Fibroblast of the aortic adventitia (primary cell): ENCODE results near the gene ADAMTS13. TPM values are rescaled to one million over a fixed set of nuclear protein-coding genes. Genes with fewer than 3 reads are reported as not detected.

Source experiments
- DNase-seq: peaks from one replicate; pipeline ENCODE4 v3.0.0-alpha.2; 2010; ENCODE audit warnings: low read depth
- H3K4me3 ChIP-seq: 2 replicates; pipeline ENCODE4 v1.5.1; 2011; ENCODE audit warnings: low read depth, mild to moderate bottlenecking, control low read depth, low read length, moderate library complexity
- CTCF ChIP-seq: IDR thresholded peaks from 2 replicates; pipeline ENCODE4 v1.5.1; 2011; ENCODE audit warnings: mild to moderate bottlenecking, low read length, control low read depth, inconsistent platforms; ENCODE audit not compliant: insufficient read depth
- total RNA-seq: library from RNA; depleted of rRNA; stranded (reverse); fragments of >200 nt; gene quantifications from 2 replicates; pipeline ENCODE4 v1.2.3, GENCODE V29; 2012; ENCODE audit warnings: low replicate concordance

The ADAMTS13 gene
- total RNA-seq, 1 donor, result 1.4 TPM

- no peak for TF ChIP-seq CTCF
- no peak overlapping the region for H3K4me3 ChIP-seq
- no peak for DNase-seq
These were observed 71.3 kb downstream of the ADAMTS13 start for GRCh38 chr9:133493428-133493827.

GRCh38 chr9:133493845-133494540 is 71.8 kb downstream of the ADAMTS13 start:
- DNase-seq, result no peak
- H3K4me3 ChIP-seq, result no peak overlapping the region
- TF ChIP-seq CTCF, result no peak

GRCh38 chr9:133494636-133495326 is 72.6 kb downstream of the ADAMTS13 start:
- H3K4me3 ChIP-seq, result no peak overlapping the region
- TF ChIP-seq CTCF, result no peak
- DNase-seq, result no peak

- no peak overlapping the region for H3K4me3 ChIP-seq
- no peak for TF ChIP-seq CTCF
- DNase-seq, result no peak
These were observed 73.4 kb downstream of the ADAMTS13 start for GRCh38 chr9:133495327-133496293.

GRCh38 chr9:133496861-133497842 is 75.0 kb downstream of the ADAMTS13 start:
- DNase-seq, result no peak
- H3K4me3 ChIP-seq, result no peak overlapping the region
- TF ChIP-seq CTCF, result no peak
